ENCODE measurements around the gene CD247. TPM values are rescaled to one million over a fixed set of nuclear protein-coding genes. Genes with fewer than 3 reads are reported as not detected.

The CD247 gene
- 1.9 and 3.2 TPM in 2 replicates for polyA plus RNA-seq

DNA sequence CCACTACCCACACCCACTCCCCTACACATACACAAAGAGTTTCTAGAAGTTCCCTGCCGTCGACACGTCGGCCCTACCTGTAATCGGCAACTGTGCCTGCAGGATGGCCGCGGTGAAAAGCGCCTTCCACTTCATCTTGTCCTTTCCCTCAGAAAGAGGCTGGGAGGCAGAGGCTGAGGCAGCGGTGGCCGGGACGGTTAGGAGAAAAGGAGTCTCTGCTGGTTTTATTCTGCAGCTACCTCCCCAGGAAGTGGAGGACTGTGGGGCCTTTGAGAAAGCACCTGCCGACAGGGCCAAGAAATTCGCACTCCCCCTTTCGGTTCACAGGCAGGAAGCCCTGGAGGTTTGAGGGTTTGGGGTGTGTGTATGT is at the start of gene CD247:
Gene CD247, minus strand, starts transcription at position 199 of the 370 bp plus-strand sequence. Its CDS starts 64 bp downstream, at position 135.

DNA sequence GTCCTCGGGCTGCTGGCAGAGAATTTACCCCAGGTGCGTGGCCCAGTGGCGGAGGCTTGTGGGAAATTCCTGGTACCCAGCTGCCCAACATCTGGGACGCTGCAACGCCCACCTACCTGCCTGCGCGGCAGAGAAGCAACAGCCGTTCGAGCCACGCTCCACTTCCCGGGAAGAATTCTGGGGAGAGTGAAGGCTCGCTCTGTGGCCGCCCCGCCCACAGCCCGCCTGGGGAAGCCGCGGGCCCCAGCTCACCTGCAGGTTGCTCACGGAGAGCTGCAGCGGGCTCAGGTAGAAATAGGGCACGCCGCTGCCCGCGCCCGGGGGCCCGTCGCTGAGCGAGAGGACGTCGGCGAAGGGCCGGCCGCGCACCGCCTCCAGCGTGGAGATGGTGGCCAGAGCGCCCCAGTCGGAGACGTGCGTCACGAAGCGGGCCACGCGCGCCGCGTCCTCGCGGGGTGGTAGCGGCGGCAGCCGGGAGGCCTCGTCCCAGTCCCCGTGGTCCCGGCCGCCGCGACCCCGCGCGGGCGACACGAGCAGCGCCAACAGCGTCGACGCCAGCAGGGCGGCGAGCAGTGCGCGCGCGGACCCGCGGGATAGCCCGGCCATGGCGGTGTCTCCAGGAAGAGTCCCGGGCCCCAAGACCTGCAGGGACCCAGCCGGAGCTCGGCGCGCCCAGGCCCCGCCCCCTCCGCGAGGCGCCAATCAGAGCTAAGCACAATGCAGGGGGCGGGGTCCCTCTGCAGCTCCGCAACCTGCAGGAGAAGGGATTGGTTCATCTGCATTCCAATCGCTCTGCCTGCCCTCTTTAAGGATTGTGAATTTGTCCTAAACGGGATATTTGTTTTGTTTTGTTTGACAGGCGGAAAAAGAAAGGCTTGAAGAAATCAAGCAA is 35.1 kb upstream of the CD247 start, which contains the start of gene CREG1:
Gene CREG1, minus strand, starts transcription at position 627 of the 892 bp plus-strand sequence.

Other genes with a start within 250 kb of the CD247 start
- 204 and 212 TPM in 2 replicates for gene CREG1, start 35.2 kb upstream of the CD247 start, polyA plus RNA-seq
- gene RCSD1, start 111.7 kb upstream of the CD247 start, polyA plus RNA-seq, result not detected in 2 replicates
- 26.4 and 27.5 TPM in 2 replicates for gene MPZL1, start 203.5 kb upstream of the CD247 start, polyA plus RNA-seq

Data from Purkinje cell (primary cell).